Peyer's patch (tissue), 4 donors: Measurements from ENCODE around the gene RMND1.

Experiments
- POLR2A ChIP-seq, 2 donors: fragments of 450-650 bp; IDR thresholded peaks; one replicate each; pipeline ENCODE4 v1.5.1; 2017; ENCODE audit warnings: antibody characterized with exemption in 2 of 2, mild to moderate bottlenecking in 2 of 2, moderate library complexity in 2 of 2
- TF ChIP-seq, protein P1 (sequence below), 6 experiments: fragments of 450-650 bp in 4 of 6; fragments of 200-600 bp in 2 of 6; sonication (generic) in 1 of 6; IDR thresholded peaks; one replicate each; pipeline ENCODE4 v1.5.1; 2017 to 2019; ENCODE audit warnings: antibody characterized with exemption in 6 of 6, mild to moderate bottlenecking in 3 of 6, moderate library complexity in 1 of 6

DNA sequence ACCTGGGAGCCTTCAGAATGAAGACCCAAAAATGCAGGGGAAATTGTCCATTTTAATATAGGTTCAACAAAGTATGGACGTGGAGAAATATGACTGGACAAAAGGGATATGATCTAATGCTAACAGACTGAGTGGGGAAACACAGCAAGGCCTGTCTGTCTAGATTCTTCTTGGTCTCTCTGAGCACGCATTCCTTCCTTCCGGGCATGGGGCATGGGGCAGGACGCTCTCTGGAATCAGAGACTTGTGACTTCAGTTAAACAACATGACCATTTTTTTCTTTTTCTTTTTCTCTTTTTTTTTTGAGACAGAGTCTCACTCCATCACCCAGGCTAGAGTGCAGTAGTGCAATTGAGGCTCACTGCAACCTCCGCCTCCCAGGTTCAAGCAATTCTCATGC lies 92.4 kb downstream of the RMND1 start:
- no peak for TF ChIP-seq POLR2A (IDR thresholded peaks at IDR 0.05)
- TF ChIP-seq, protein P1, sequence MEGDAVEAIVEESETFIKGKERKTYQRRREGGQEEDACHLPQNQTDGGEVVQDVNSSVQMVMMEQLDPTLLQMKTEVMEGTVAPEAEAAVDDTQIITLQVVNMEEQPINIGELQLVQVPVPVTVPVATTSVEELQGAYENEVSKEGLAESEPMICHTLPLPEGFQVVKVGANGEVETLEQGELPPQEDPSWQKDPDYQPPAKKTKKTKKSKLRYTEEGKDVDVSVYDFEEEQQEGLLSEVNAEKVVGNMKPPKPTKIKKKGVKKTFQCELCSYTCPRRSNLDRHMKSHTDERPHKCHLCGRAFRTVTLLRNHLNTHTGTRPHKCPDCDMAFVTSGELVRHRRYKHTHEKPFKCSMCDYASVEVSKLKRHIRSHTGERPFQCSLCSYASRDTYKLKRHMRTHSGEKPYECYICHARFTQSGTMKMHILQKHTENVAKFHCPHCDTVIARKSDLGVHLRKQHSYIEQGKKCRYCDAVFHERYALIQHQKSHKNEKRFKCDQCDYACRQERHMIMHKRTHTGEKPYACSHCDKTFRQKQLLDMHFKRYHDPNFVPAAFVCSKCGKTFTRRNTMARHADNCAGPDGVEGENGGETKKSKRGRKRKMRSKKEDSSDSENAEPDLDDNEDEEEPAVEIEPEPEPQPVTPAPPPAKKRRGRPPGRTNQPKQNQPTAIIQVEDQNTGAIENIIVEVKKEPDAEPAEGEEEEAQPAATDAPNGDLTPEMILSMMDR (IDR thresholded peaks at IDR 0.05), result no peak
